ENCODE data around the gene MARCHF10.

MARCHF10 gene

DNA sequence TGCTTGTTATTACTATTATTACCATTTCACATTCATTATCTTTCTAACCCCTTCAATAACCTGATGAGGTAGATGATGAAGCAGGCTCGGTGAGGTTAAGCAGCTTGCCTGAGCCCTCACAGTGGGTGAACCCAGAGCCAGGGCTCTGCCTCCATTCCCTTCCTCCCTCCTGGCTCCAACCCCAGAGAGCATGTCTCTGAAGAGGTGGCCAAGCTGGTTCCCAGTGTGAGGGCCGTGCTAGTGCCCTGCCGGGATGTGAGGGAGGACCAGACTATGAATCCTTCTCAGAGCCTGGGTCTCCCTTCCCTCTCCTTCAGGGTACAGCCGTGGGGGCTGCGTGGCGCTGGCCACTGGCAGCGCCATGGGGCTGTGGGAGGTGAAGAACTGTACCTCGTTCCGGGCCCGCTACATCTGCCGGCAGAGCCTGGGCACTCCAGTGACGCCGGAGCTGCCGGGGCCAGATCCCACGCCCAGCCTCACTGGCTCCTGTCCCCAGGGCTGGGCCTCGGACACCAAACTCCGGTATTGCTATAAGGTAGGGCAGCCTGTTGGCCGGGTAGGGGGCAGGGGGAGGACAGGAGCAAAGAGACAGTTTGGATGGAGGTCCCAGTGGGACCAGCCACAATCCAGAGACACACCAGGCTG, 131.0 kb downstream of the MARCHF10 start:
- DNase-seq (ENCODE audit: low spot score): no peak

DNA sequence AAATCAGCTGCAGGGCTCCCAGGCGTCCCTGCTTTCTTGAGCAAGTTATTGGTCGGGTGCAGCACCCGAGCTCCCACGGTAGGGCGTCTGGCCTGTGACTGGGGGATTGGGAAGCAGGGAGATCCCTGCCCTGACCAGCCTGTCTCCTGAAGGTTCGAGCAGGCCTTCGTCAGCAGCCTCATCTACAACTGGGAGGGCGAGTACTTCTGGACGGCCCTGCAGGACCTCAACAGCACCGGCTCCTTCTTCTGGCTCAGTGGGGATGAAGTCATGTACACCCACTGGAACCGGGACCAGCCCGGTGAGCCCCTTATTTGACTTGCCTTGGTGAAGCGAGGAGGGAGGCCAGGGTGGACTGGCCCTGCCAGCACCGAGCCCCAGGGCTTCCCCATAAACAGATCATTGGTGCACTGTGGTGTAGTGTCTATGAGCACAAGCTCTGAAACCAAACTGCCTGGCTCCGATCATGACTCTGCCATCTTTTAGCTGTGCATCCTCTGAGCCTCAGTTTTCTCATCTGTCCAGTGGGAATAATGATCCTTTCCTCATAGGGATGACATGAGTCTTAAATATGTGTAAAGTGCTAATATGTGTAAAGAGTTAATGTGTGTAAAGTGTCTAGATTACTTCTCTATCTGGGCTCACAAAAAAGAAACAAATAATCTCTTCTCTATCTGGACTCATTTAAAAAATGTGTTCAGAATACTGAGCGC, 131.7 kb downstream of the MARCHF10 start:
- no peak for DNase-seq (ENCODE audit: low spot score)

DNA sequence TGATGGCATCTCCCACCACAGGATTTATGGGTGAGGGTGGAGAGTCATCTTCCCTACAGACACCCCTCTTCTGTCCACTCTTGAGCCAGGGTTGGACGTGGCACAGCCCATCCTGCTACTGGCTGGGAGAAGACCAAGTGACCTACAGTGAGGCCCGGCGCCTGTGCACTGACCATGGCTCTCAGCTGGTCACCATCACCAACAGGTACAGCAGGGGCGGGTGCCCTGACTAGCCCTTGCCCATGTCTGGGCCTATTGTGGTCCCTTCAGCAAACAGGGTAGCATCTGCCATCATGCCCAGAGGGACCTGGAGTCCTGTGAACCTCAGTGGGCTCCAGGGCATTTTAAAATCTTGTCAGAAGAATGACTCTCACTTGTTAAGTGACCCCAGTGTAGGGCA, 132.4 kb downstream of the MARCHF10 start:
- no peak for DNase-seq (ENCODE audit: low spot score)

DNA sequence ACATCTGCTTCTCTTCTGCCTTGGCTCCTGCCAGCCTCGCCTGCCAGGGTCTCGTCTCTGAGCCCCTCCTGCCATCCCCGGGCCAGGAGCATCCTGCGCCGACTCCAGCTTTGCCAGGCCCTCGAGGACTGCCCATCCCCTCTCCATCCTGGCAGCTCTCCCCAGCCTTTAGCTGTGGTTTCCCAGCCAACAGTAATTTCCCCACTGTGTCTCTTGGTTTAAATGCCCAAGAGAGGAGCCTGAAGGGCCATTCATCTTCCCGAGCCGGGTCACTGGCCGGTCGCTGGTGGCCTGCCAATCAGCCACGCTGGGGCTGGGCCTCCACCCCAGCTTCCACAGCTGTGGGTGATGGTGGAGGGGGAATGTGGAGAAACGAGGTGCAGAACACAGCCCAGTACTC, 132.9 kb downstream of the MARCHF10 start:
- DNase-seq (ENCODE audit: low spot score): no peak

DNA sequence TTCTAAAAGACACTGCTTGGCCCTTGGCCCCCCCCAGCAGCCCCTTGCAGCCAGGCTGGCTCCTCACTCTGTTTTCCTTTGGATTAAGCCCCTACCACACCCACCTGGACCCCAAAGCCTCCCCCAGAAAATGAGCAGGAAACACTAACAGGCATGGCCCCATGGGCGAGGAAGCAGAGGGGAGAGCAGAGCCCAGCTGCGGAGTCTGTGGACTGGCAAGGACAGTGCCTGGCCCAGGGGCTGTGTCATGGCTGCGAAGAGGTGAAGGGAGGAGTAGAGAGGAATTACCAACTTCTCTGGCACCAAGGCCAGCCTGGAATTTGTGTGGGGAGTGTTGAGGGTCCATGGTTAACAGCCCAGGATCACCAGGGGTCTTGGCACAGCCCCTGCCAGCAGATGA, 133.3 kb downstream of the MARCHF10 start:
- DNase-seq (ENCODE audit: low spot score): no peak

DNA sequence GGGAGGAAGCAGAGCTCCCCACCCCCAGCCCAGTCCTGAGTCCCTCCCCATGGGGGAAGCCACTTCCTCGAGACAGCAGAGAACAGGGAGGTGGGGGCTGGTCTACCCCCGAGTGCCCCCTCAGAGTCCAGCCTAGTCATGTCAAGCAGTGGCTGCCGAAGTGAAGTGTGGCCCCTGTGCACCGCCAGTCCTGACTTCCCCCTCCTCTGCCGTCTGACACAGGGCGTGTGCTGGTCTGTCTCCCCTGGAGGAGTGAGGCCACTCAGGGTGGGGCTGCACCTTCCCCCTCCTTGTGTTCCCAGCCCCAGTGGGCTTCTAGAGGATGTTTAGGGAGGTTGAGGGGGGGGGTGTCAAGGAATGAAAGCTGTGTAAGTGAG, 133.8 kb downstream of the MARCHF10 start:
- no peak for DNase-seq (ENCODE audit: low spot score)

DNA sequence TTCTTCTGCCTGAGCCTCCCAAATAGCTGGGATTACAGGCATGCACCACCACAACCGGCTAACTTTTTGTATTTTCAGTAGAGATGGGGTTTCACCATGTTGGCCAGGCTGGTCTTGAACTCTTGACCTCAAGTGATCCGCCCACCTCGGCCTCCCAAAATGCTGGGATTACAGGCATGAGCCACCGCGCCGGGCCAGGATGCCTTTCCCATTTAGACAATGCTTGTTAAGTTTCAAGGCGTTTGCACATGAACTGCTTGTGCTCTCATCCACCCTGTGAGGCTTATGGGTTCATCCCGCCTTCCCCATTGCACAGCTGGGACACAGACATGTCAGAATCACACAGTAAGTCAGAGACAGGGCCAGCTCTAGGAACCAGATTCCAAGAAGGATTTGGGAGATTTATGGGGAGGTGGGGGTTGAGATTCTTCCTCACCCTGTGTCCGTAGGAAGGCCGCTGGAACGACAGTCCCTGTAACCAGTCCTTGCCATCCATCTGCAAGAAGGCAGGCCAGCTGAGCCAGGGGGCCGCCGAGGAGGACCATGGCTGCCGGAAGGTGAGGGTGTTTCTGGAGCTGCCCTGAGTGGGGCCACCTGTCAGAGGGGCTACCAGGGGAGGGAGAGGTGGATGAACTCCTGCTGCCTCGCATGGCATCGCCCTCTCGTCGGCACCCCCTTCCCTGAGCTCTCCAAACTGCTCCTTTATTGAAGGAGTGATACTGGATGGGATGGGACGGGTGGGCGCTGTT, 134.3 kb downstream of the MARCHF10 start:
- no peak for DNase-seq (ENCODE audit: low spot score)

DNA sequence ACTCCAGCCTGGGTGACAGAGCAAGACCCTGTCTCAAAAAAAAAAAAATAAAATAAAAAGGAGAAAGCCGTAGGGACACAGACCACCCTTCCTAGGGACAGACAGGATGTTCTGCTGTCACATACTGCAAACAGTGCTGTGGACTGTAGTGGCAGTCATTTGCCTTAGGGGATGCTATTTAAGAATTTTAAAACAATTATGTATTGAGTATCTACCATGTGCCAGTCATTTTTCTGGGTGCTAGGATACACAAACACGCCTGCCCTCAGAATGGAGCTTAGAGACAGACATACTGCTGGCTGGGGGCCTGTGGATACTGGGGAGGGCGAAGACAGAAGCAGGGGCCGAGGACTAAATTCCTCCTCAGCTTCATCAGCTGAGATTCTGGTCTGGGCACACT, 135.2 kb downstream of the MARCHF10 start:
- no peak for DNase-seq (ENCODE audit: low spot score)

DNA sequence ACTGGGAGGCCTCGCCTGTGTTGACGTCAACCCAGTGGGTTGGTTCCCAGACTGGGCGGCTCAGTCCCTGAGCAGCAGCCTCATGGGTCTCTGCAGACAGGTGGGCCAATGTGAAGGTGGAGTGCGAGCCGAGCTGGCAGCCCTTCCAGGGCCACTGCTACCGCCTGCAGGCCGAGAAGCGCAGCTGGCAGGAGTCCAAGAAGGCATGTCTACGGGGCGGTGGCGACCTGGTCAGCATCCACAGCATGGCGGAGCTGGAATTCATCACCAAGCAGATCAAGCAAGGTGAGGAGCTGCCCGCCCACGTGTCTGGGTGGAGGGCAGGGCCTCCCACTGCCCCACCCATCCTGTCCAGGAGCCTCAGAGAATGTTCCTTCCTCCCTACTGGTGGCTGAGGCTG, 136.6 kb downstream of the MARCHF10 start:
- DNase-seq (ENCODE audit: low spot score): no peak

DNA sequence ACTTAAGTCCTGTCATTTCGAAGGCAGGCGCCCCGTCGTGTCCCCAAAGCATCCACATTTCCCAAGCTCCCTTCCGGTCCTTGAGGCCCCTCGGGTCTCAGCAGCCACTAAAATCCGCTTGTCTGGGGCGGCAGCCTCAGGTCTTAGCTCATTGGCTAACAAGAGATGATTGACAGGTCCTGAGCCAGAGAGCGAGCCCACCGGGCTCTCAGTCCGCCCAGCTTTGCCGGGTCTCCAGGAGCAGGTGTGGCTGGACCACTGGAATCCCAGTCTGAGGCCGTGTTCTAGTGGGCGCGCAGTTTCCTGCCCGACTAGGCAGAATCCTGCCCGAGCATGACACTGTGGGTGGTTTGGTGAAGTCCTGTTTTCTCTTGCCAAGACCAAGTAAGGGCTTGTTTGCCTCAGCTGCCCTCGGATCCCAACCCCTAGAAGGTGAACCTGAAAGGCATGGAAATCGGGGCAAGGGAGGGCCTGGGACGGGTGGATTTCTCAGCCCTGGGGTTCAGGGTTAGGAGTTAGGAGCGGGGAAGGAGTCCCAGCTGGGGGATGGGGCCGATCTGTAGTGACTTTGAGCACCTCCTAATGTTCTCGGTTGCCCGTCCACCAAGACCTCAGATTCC, 137.8 kb downstream of the MARCHF10 start:
- DNase-seq (ENCODE audit: low spot score): no peak

DNA sequence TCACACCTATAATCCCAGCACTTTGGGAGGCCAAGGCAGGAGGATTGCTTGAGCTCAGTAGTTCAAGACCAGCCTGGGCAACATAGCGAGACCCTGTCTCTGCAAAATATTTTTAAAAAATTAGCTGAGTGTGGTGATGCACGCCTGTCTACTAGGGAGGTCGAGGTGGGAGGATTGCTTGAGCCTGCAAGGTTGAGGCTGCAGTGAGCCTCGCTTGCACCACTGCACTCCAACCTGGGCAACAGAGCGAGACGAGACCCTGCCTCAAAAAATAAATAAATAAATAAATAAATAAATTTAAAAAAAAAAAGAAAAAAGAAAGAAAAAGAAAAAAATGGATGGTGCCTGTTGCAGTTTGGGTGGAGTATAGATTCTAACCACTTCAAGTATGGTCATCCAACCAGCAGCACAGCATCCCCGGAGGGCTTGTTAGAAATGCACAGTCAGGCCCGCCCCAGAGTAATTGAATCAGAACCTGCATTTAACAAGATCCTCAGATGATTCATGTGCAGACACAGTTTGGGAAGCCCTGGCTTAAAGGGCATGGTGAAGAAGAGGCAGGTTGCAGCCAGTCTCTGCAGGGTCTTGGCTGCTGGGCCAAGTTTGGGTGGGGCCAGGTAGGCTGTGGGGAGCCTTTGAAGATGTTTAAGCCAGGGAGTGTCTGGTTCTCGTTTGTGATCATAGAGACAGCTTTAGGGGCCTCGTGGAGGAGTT, 139.9 kb downstream of the MARCHF10 start:
- DNase-seq (ENCODE audit: low spot score): no peak

DNA sequence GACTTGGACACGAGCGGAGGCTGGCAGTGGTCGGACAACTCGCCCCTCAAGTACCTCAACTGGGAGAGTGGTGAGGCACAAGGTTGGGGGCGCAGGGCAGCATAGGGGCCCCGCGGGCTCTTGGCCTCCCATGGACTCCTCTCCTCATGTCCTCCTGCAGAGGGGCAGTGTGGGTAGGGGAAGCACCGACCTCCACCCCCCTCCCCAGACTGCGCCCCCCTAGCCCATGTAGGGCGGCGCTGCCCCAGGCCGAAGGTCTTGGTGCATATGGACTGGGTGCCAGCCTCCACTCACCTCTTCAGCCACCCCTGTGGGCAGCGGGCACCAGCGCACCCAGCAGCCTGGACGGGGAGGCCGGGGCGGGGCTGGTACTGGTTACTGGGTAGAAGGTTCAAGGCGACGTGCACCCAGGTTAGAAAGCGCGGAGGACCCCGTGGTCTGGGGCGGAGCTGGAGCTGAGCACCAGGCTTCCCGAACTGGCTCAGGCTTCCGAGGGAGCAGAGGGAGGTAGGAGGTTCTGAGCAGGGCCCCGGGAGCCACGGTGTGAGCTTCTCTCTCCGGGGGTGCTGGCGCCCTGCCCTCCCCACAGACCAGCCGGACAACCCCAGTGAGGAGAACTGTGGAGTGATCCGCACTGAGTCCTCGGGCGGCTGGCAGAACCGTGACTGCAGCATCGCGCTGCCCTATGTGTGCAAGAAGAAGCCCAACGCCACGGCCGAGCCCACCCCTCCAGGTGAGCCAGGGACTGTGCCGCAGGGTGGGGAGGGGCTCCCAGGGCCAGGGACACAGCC, 141.1 kb downstream of the MARCHF10 start:
- no peak for DNase-seq (ENCODE audit: low spot score)

DNA sequence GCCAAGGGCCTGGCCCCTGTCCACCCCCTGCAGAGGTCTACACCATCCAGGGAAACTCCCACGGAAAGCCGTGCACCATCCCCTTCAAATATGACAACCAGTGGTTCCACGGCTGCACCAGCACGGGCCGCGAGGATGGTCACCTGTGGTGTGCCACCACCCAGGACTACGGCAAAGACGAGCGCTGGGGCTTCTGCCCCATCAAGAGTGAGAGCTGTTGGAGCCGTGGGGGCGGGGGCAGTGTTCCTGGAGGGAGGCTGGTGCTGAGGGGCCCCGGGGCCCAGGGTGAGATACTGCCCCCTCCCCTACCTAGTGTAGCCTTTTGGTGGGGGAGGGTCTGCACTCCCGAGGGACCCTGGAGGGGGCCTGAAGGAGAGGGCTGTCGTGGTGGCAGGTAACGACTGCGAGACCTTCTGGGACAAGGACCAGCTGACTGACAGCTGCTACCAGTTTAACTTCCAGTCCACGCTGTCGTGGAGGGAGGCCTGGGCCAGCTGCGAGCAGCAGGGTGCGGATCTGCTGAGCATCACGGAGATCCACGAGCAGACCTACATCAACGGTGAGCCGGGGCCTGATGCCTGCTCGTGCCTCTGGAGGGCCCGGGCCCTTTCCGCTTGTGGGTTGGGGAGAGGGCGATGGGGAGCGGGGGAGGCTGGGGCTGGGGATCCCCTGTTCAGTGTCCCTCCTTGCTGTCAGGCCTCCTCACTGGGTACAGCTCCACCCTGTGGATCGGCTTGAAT, 141.9 kb downstream of the MARCHF10 start:
- DNase-seq (ENCODE audit: low spot score): no peak

DNA sequence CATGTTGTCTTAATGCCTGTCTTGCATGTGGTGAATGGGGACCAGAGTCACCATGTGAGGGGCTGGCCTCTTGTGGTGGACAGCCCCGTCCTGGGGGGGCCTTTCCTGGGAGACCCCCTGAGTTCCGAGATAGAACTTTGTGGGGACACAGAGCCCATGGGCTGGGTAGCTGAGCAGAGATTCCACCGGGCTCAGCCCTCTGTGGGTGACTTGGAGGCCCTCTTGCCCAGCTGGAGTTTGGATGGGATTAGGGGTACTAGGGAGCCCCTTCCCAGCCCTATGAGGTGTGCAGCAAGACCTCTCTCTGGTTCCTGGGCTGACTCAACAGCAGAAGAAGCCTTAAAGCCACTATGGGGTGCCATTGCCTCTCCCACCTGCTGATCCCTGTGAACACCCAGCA, 142.5 kb downstream of the MARCHF10 start:
- DNase-seq (ENCODE audit: low spot score): no peak

DNA sequence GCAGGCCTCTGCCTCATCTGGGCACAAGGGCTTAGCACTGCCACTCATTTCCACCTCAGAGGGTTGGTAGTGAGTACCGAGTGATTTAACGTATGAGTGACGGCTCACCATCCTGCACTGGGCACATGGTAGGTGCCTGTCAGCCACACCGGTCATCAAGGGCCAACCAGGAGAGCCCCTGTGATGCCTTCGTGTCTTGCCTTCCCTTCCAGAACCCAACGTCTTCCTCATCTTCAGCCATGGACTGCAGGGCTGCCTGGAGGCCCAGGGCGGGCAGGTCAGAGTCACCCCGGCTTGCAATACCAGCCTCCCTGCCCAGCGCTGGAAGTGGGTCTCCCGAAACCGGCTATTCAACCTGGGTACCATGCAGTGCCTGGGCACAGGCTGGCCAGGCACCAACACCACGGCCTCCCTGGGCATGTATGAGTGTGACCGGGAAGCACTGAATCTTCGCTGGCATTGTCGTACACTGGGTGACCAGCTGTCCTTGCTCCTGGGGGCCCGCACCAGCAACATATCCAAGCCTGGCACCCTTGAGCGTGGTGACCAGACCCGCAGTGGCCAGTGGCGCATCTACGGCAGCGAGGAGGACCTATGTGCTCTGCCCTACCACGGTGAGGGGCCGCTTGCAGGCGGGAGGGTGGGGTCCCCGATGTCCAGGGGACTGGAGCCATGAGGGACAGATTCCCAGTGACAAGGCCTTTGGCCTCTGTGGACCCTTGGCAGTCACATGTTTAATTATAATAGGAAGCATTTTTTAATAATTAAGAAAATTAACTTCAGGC, 143.6 kb downstream of the MARCHF10 start:
- DNase-seq (ENCODE audit: low spot score): no peak

DNA sequence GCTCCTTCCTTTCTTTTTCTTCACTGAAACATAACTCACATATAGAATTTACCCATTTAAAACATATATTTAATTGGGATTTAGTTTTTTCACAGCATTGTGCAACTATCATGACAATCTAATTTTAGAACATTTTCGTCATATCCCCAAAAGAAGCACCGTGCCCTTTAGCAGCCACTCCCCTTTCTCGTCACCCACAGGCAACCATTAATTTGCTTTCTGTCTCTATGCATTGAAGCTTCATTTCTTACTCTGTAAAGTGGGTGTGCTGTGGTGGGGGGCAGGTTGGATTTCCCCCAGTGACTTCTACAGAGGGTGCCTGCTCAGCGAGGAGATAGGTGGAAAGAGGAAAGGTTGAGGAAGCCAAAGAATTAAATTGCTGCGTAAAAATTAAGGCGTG, 144.8 kb downstream of the MARCHF10 start:
- DNase-seq (ENCODE audit: low spot score): no peak

DNA sequence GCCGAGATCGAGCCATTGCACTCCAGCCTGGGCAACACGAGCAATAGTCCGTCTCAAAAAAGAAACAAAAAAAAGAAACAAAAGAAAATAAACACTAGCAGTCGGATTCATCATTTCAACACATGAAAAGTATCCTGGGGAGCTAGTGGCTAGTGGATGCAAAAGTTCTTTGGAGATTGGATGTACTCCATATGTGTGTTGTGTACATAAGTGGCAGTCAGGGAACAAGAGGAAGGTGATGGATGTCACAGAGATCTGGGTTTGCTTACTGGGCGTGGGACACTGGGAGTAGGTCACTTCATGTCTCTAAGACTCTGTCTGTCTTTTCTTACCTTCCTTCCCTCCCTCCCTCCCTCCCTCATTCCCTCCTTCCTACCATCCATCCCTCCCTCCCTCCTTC, 145.3 kb downstream of the MARCHF10 start:
- DNase-seq (ENCODE audit: low spot score): no peak

DNA sequence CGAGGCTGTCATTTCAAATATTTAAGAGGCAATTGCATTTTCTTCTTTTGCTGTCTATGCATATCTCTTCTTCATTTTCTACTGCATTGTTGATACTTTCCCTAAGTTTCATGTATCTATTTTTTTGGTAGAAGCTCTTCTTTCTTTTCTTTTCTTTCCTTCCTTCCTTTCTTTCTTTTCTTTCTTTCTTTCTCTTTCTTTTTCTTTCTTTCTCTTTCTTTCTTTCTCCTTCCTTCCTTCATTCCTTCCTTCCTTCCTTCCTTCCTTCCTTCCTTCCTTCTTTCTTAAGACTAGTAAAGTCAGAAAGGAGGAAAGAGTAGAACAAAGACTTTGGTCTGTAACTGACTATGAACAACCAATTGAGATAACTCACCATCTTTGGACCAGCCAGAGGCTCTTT, 146.8 kb downstream of the MARCHF10 start:
- no peak for DNase-seq (ENCODE audit: low spot score)

DNA sequence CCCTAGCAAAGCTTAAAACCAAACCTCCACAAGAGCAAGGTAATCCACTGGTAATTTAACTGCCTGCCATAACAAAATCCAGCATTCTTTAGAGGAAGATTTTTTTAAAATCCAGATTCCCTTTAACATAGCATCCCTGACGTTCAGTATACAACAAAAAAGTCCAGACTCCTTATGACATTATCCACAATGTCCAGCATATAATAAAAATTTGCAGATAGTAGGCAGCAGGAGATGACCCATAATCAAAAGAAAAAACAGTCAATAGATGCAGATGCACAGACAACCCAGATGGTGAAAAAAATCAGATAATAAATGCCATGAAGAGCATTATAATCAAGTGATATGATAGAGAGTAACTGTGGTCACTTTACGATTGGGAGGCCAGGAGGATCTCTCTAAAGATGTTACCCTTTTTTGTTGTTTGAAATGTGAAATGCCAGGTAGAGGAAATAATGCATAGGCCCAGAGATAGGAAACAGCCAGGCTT, 147.4 kb downstream of the MARCHF10 start:
- DNase-seq (ENCODE audit: low spot score): no peak

Data from activated CD4-positive, alpha-beta T cell treated with anti-CD3 and anti-CD28 coated beads, Interleukin-2, Interleukin-4, amounts not matched to agents 100 ng/mL and 50 ng/mL, durations not matched to agents 16 hours and 8 hours (primary cell).